ENCODE data around the gene MGA. TPM values are rescaled to one million over a fixed set of nuclear protein-coding genes. Genes with fewer than 3 reads are reported as not detected.

Gene MGA
- total RNA-seq, 1 experiment from 2014 or later: 35.9 TPM

GRCh38 chr15:41777421-41777973 is 117.3 kb downstream of the MGA start:
- POLR2A ChIA-PET: no interaction called here
- no peak overlapping the region for H3K4me3 Mint-ChIP-seq
- ATAC-seq: no peak

GRCh38 chr15:41778521-41778920 is 118.3 kb downstream of the MGA start:
- no peak for TF ChIP-seq ATF1 (CRISPR knock-in tag; IDR thresholded peaks at IDR 0.05)
- TF ChIP-seq ESRRA (CRISPR knock-in tag; IDR thresholded peaks at IDR 0.05; ENCODE audit: borderline replicate concordance): no peak
- TF ChIP-seq ZNF219 (CRISPR knock-in tag; IDR thresholded peaks at IDR 0.05; ENCODE audit: borderline replicate concordance): no peak
- no peak for TF ChIP-seq NR3C1 (CRISPR knock-in tag; conservative IDR thresholded peaks at IDR 0.05; ENCODE audit: low read depth)
- no peaks in the 10 kb centered on the region for H3K9me3 Mint-ChIP-seq
- H3K36me3 Mint-ChIP-seq: no peaks in the 10 kb centered on the region
- no peak overlapping the region for H3K27ac Mint-ChIP-seq
- DNase-seq (ENCODE audit: low spot score) (no peak), ATAC-seq (no peak)
- CTCF ChIA-PET: interaction anchor here (0.9 to 1.9 kb wide), 3 partner anchors 33 to 221 kb away, joined by 3 to 9 read pairs (median 4); no protein-coding TSS in a partner anchor
- H3K27me3 Mint-ChIP-seq (ENCODE audit: low read depth): no peaks in the 10 kb centered on the region
- peaks cover 55% of the 10 kb centered on the region for H3K4me1 Mint-ChIP-seq
- POLR2A ChIA-PET: no interaction called here
- no peak overlapping the region for H3K4me3 Mint-ChIP-seq

More at GRCh38 chr15:41777421-41777973, 117.3 kb downstream of the MGA start:
- no peak overlapping the region for H3K27ac Mint-ChIP-seq
- no peaks in the 10 kb centered on the region for H3K9me3 Mint-ChIP-seq
- peaks cover 57% of the 10 kb centered on the region for H3K4me1 Mint-ChIP-seq
- DNase-seq (ENCODE audit: low spot score): no peak
- CTCF ChIA-PET: interaction anchor here (1.1 to 1.9 kb wide), 5 partner anchors 19 to 220 kb away, joined by 3 to 9 read pairs (median 4); no protein-coding TSS in a partner anchor
- TF ChIP-seq SOX15 (CRISPR knock-in tag; IDR thresholded peaks at IDR 0.05) (no peak), JUN (CRISPR knock-in tag; IDR thresholded peaks at IDR 0.05) (no peak), EMX1 (CRISPR knock-in tag; IDR thresholded peaks at IDR 0.05) (no peak), GTF2I (CRISPR knock-in tag; conservative IDR thresholded peaks at IDR 0.05) (no peak), MAX (CRISPR knock-in tag; IDR thresholded peaks at IDR 0.05) (no peak), ESRRA (CRISPR knock-in tag; IDR thresholded peaks at IDR 0.05; ENCODE audit: borderline replicate concordance) (no peak), IRF1 (CRISPR knock-in tag; IDR thresholded peaks at IDR 0.05) (no peak), ZNF671 (CRISPR knock-in tag; IDR thresholded peaks at IDR 0.05) (no peak), ZNF121 (CRISPR knock-in tag; IDR thresholded peaks at IDR 0.05) (no peak), CREM (CRISPR knock-in tag; IDR thresholded peaks at IDR 0.05) (no peak)
- TF ChIP-seq, protein P1, sequence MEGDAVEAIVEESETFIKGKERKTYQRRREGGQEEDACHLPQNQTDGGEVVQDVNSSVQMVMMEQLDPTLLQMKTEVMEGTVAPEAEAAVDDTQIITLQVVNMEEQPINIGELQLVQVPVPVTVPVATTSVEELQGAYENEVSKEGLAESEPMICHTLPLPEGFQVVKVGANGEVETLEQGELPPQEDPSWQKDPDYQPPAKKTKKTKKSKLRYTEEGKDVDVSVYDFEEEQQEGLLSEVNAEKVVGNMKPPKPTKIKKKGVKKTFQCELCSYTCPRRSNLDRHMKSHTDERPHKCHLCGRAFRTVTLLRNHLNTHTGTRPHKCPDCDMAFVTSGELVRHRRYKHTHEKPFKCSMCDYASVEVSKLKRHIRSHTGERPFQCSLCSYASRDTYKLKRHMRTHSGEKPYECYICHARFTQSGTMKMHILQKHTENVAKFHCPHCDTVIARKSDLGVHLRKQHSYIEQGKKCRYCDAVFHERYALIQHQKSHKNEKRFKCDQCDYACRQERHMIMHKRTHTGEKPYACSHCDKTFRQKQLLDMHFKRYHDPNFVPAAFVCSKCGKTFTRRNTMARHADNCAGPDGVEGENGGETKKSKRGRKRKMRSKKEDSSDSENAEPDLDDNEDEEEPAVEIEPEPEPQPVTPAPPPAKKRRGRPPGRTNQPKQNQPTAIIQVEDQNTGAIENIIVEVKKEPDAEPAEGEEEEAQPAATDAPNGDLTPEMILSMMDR (IDR thresholded peaks at IDR 0.05): no peak
- no peaks in the 10 kb centered on the region for H3K36me3 Mint-ChIP-seq
- H3K27me3 Mint-ChIP-seq (ENCODE audit: low read depth): no peaks in the 10 kb centered on the region

DNA sequence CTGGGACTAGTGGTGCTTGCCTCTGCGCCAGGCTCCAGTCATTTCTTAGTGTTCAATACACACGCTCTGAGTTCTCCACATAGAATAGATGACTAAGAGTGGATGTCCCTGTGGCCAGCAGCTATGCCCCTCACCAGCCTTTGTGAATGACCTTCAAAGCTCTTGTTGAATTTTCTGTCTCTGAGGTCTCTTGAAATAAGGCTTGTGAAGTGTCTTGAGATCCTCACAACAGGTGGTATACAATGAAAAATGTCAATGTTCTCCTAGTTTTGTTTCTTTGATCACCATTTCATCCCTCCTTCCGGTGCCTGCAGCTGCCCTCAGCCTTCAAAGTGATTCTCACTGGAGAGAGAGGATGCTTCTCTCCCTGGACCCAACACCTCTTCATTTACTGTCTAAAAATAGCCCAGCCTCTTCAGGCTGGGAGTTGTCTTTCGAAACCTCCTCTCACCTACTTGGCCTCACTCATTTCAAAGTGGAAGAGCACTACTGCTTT is 119.5 kb downstream of the MGA start:
- peak overlapping the region; percentile 71 for H3K27ac Mint-ChIP-seq
- TF ChIP-seq, protein P2, sequence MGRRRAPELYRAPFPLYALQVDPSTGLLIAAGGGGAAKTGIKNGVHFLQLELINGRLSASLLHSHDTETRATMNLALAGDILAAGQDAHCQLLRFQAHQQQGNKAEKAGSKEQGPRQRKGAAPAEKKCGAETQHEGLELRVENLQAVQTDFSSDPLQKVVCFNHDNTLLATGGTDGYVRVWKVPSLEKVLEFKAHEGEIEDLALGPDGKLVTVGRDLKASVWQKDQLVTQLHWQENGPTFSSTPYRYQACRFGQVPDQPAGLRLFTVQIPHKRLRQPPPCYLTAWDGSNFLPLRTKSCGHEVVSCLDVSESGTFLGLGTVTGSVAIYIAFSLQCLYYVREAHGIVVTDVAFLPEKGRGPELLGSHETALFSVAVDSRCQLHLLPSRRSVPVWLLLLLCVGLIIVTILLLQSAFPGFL (CRISPR knock-in tag; IDR thresholded peaks at IDR 0.05; ENCODE audit: borderline replicate concordance): no peak
- TF ChIP-seq ZBTB21 (CRISPR knock-in tag; IDR thresholded peaks at IDR 0.05; ENCODE audit: borderline replicate concordance) (no peak), ZNF232 (CRISPR knock-in tag; IDR thresholded peaks at IDR 0.05) (no peak), ZNF396 (CRISPR knock-in tag; IDR thresholded peaks at IDR 0.05; ENCODE audit: borderline replicate concordance) (no peak), TP53 (CRISPR knock-in tag; IDR thresholded peaks at IDR 0.05) (no peak), ZSCAN18 (CRISPR knock-in tag; IDR thresholded peaks at IDR 0.05) (no peak), ZNF317 (CRISPR knock-in tag; IDR thresholded peaks at IDR 0.05; ENCODE audit: borderline replicate concordance, low read depth) (no peak), FOXJ3 (CRISPR knock-in tag; IDR thresholded peaks at IDR 0.05; ENCODE audit: borderline replicate concordance) (no peak), TEAD4 (CRISPR knock-in tag; IDR thresholded peaks at IDR 0.05) (no peak), SMAD3 (CRISPR knock-in tag; IDR thresholded peaks at IDR 0.05; ENCODE audit: borderline replicate concordance) (no peak), NFYB (CRISPR knock-in tag; conservative IDR thresholded peaks at IDR 0.05; ENCODE audit: low read depth) (no peak), TCF7 (CRISPR knock-in tag; IDR thresholded peaks at IDR 0.05; ENCODE audit: low read depth) (no peak), ZNF671 (CRISPR knock-in tag; IDR thresholded peaks at IDR 0.05) (no peak), ETV6 (CRISPR knock-in tag; IDR thresholded peaks at IDR 0.05) (no peak), CREB1 (CRISPR knock-in tag; IDR thresholded peaks at IDR 0.05) (no peak), GABPB1 (CRISPR knock-in tag; IDR thresholded peaks at IDR 0.05) (no peak), SP1 (CRISPR knock-in tag; conservative IDR thresholded peaks at IDR 0.05) (no peak)

More for the DNA sequence above, 119.5 kb downstream of the MGA start:
- Mint-ChIP-seq H3K4me3 (no peak overlapping the region), H3K9me3 (peaks cover 4% of the 10 kb centered on the region), H3K27me3 (ENCODE audit: low read depth) (no peaks in the 10 kb centered on the region), H3K36me3 (peaks cover 3% of the 10 kb centered on the region; the same call in 1 of the 2 replicates), H3K4me1 (peaks cover 51% of the 10 kb centered on the region)
- no peak for ATAC-seq
- ChIA-PET CTCF (interaction anchor here (1.1 kb wide), 1 partner anchor 125 kb away, joined by 3 read pairs; no protein-coding TSS in a partner anchor), POLR2A (interaction anchor here (0.6 kb wide), 1 partner anchor 366 kb away, joined by 5 read pairs; no protein-coding TSS in a partner anchor)
- DNase-seq (ENCODE audit: low spot score): no peak

Data from WTC11 (cell line).